HepG2 (cell line): ENCODE results near the gene DAO.

Experiments
- FOXK2 ChIP-seq: fragments of 450-650 bp; IDR thresholded peaks from 2 replicates; pipeline ENCODE4 v1.6.1; 2016
- FOXM1 ChIP-seq: sonication (generic); formaldehyde crosslinking; IDR thresholded peaks from 2 replicates; pipeline ENCODE4 v1.5.0; 2020; ENCODE audit warnings: missing genetic modification reagents
- NFKBIZ ChIP-seq: IDR thresholded peaks from 2 replicates; pipeline ENCODE4 v1.6.1; 2018; ENCODE audit warnings: missing genetic modification reagents, missing compliant biosample characterization
- NR1H2 ChIP-seq: sonication (generic); formaldehyde crosslinking; IDR thresholded peaks from 2 replicates; pipeline ENCODE4 v1.8.1; 2022; ENCODE audit warnings: low read depth, missing genetic modification reagents, borderline replicate concordance
- POLR2A ChIP-seq, 2 experiments: IDR thresholded peaks; 2 replicates each; pipeline ENCODE4 v1.6.1; 2011; ENCODE audit warnings: low read depth in 2 of 2, low read length in 2 of 2, mild to moderate bottlenecking in 1 of 2, moderate library complexity in 1 of 2; ENCODE audit not compliant: insufficient read depth in 1 of 2
- SP4 ChIP-seq: sonication (generic); formaldehyde crosslinking; IDR thresholded peaks from 2 replicates; pipeline ENCODE4 v1.8.1; 2023; ENCODE audit warnings: mild to moderate bottlenecking, missing genetic modification reagents
- TCF7 ChIP-seq: sonication (generic); IDR thresholded peaks from 2 replicates; pipeline ENCODE4 v1.6.1; 2016; ENCODE audit warnings: antibody characterized with exemption, low read depth
- YY1 ChIP-seq: IDR thresholded peaks from 2 replicates; pipeline ENCODE4 v1.6.1; 2011; ENCODE audit warnings: low read length, low read depth, moderate library complexity, mild to moderate bottlenecking; ENCODE audit not compliant: insufficient read depth, insufficient replicate concordance

- TF ChIP-seq SP4: no peak
- no peak for TF ChIP-seq POLR2A (IDR thresholded peaks at IDR 0.05; ENCODE audit: insufficient read depth in 1 of 2, low read depth in 2 of 2, low read length in 2 of 2)
- TF ChIP-seq NFKBIZ: no peak
- no peak for TF ChIP-seq FOXK2
- TF ChIP-seq NR1H2 (CRISPR knock-in tag): no peak
- TF ChIP-seq FOXM1: no peak
- no peak for TF ChIP-seq YY1
- TF ChIP-seq TCF7: no peak
Observed at GRCh38 chr12:108847705-108848104, 32.2 kb upstream of the DAO start.
